Nephron progenitor cell (in vitro differentiated cells): ENCODE measurements around the gene ARHGEF18.

ENCODE experiments used
- DNase-seq: peaks from one replicate; pipeline ENCODE4 v3.0.0; 2021
- H3K27ac Mint-ChIP-seq: 2 replicates; pipeline ENCODE4 v1.8.0; 2021; ENCODE audit warnings: mild to moderate bottlenecking, moderate library complexity, mixed read lengths
- H3K27me3 Mint-ChIP-seq: 2 replicates; pipeline ENCODE4 v1.8.0; 2021; ENCODE audit warnings: mild to moderate bottlenecking, low read depth, mixed read lengths; ENCODE audit not compliant: poor library complexity
- H3K36me3 Mint-ChIP-seq: 2 replicates; pipeline ENCODE4 v1.8.0; 2021; ENCODE audit warnings: low read depth, mixed read lengths
- H3K4me1 Mint-ChIP-seq: 2 replicates; pipeline ENCODE4 v1.8.0; 2021; ENCODE audit warnings: mixed read lengths
- H3K4me3 Mint-ChIP-seq: 2 replicates; pipeline ENCODE4 v1.8.0; 2021; ENCODE audit warnings: mild to moderate bottlenecking, moderate library complexity, mixed read lengths
- H3K9me3 Mint-ChIP-seq: 2 replicates; pipeline ENCODE4 v1.8.0; 2021; ENCODE audit warnings: mild to moderate bottlenecking, moderate library complexity, mixed read lengths
- CTCF ChIP-seq: fragments of 200-600 bp; sonication (generic); IDR thresholded peaks from 2 replicates; pipeline ENCODE4 v1.5.0; 2021; ENCODE audit warnings: antibody characterized with exemption

ARHGEF18 gene

GRCh38 chr19:7393939-7394730, 45.4 kb downstream of the ARHGEF18 start:
- no peak for DNase-seq
- H3K27ac Mint-ChIP-seq = no peak overlapping the region
- H3K36me3 Mint-ChIP-seq = no peaks in the 10 kb centered on the region
- H3K4me3 Mint-ChIP-seq = peak overlapping the region; percentile 94
- TF ChIP-seq CTCF = no peak
- H3K4me1 Mint-ChIP-seq = peaks cover 26% of the 10 kb centered on the region
- H3K9me3 Mint-ChIP-seq = no peaks in the 10 kb centered on the region
- peaks cover 21% of the 10 kb centered on the region for H3K27me3 Mint-ChIP-seq

GRCh38 chr19:7394731-7395359, 46.1 kb downstream of the ARHGEF18 start:
- Mint-ChIP-seq H3K9me3 (no peaks in the 10 kb centered on the region), H3K27ac (no peak overlapping the region), H3K4me1 (peaks cover 31% of the 10 kb centered on the region), H3K36me3 (no peaks in the 10 kb centered on the region), H3K4me3 (peak overlapping the region; percentile 94), H3K27me3 (peaks cover 19% of the 10 kb centered on the region)
- peak; percentile 94 for DNase-seq
- no peak for TF ChIP-seq CTCF

- Mint-ChIP-seq H3K4me1 (peaks cover 31% of the 10 kb centered on the region), H3K4me3 (peak overlapping the region; percentile 94), H3K27me3 (peaks cover 18% of the 10 kb centered on the region), H3K9me3 (no peaks in the 10 kb centered on the region), H3K27ac (no peak overlapping the region), H3K36me3 (no peaks in the 10 kb centered on the region)
- TF ChIP-seq CTCF = no peak
- peak; percentile 20 for DNase-seq
Measured at GRCh38 chr19:7395360-7396066, 46.8 kb downstream of the ARHGEF18 start.

GRCh38 chr19:7397687-7398086, 49.0 kb downstream of the ARHGEF18 start:
- Mint-ChIP-seq H3K27ac (no peak overlapping the region), H3K9me3 (no peaks in the 10 kb centered on the region), H3K4me3 (no peak overlapping the region), H3K4me1 (peaks cover 25% of the 10 kb centered on the region), H3K27me3 (peaks cover 13% of the 10 kb centered on the region), H3K36me3 (peaks cover 15% of the 10 kb centered on the region)
- DNase-seq = no peak
- no peak for TF ChIP-seq CTCF
